WERI-Rb-1 (cell line): Measurements from ENCODE around the gene RORC.

Experiments used
- DNase-seq: peaks from one replicate; pipeline ENCODE4 v3.0.0-alpha.2; 2020
- H3K27ac ChIP-seq: fragments of 250-450 bp; sonication (Bioruptor Pico); 2 replicates; pipeline ENCODE4 v1.5.1; 2020; ENCODE audit warnings: mild to moderate bottlenecking, moderate library complexity
- H3K27me3 ChIP-seq: fragments of 250-450 bp; sonication (Bioruptor Pico); 2 replicates; pipeline ENCODE4 v1.5.1; 2021; ENCODE audit warnings: mild to moderate bottlenecking, low read depth, moderate library complexity; ENCODE audit not compliant: insufficient read depth, severe bottlenecking
- H3K36me3 ChIP-seq: fragments of 250-450 bp; sonication (Bioruptor Pico); 2 replicates; pipeline ENCODE4 v1.5.1; 2020; ENCODE audit warnings: mild to moderate bottlenecking, moderate library complexity
- H3K4me3 ChIP-seq: 2 replicates; pipeline ENCODE4 v1.5.1; 2011; ENCODE audit warnings: low read depth, mild to moderate bottlenecking, control low read depth, low read length
- H3K9me3 ChIP-seq: fragments of 250-450 bp; sonication (Bioruptor Pico); 2 replicates; pipeline ENCODE4 v1.5.1; 2021; ENCODE audit warnings: mild to moderate bottlenecking, moderate library complexity; ENCODE audit not compliant: severe bottlenecking
- TF ChIP-seq, protein P1 (sequence below): IDR thresholded peaks from 2 replicates; pipeline ENCODE4 v1.5.1; 2011; ENCODE audit warnings: low read depth, mild to moderate bottlenecking, control low read depth, inconsistent platforms, low read length

Gene RORC

DNA sequence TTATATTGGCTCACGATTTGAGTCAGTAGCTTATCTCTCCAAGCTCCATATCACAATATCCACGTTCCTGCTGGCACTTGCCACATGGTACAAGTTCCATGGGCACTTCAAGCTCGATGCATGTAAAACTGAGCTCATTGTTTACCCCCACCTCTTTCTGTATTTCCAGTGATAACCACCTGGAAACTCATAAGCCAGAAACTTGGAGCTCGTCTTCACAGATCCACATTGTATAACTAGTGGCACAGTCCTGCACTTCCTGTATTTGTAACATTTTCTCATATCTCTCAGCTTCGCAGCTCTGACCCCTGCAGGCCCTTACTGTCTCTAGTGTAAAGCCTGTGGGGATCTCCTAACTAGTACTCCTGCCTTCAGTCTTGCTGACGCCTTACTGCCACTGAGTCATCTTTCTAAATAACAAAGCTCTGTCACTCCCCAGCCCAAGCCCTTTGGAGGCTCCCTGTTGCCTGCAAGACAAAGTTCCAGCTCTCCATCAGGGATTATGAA, 14.5 kb upstream of the RORC start:
- no peak overlapping the region for H3K27ac ChIP-seq
- H3K27me3 ChIP-seq: no peaks in the 10 kb centered on the region
- DNase-seq: no peak
- H3K4me3 ChIP-seq: no peak overlapping the region
- no peaks in the 10 kb centered on the region for H3K9me3 ChIP-seq
- no peaks in the 10 kb centered on the region for H3K36me3 ChIP-seq
- TF ChIP-seq, protein P1, sequence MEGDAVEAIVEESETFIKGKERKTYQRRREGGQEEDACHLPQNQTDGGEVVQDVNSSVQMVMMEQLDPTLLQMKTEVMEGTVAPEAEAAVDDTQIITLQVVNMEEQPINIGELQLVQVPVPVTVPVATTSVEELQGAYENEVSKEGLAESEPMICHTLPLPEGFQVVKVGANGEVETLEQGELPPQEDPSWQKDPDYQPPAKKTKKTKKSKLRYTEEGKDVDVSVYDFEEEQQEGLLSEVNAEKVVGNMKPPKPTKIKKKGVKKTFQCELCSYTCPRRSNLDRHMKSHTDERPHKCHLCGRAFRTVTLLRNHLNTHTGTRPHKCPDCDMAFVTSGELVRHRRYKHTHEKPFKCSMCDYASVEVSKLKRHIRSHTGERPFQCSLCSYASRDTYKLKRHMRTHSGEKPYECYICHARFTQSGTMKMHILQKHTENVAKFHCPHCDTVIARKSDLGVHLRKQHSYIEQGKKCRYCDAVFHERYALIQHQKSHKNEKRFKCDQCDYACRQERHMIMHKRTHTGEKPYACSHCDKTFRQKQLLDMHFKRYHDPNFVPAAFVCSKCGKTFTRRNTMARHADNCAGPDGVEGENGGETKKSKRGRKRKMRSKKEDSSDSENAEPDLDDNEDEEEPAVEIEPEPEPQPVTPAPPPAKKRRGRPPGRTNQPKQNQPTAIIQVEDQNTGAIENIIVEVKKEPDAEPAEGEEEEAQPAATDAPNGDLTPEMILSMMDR: peak; percentile 19; the same call in 1 of the 2 replicates

DNA sequence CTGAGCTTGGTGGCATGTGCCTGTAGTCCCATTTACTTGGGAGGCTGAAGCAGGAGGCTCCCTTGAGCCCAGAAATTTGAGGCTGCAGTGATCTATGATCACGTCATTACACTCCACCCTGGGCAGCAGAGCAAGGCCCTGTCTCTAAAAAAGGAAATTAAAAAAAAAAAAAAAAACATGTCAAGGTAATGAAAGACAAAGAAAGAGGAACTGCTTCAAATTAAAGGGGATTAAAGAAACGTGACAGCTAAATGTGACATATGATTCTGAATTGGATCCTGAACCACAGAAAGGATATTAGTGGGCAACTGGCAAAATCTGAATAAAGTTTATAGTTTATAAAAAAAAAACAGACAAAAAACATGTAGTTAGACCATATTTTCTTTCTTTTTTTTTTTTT, 11.8 kb upstream of the RORC start:
- Histone ChIP-seq H3K4me3 (no peak overlapping the region), H3K27me3 (no peaks in the 10 kb centered on the region), H3K27ac (no peak overlapping the region), H3K9me3 (no peaks in the 10 kb centered on the region), H3K36me3 (no peaks in the 10 kb centered on the region)
- DNase-seq: no peak
- TF ChIP-seq, protein P1: no peak

DNA sequence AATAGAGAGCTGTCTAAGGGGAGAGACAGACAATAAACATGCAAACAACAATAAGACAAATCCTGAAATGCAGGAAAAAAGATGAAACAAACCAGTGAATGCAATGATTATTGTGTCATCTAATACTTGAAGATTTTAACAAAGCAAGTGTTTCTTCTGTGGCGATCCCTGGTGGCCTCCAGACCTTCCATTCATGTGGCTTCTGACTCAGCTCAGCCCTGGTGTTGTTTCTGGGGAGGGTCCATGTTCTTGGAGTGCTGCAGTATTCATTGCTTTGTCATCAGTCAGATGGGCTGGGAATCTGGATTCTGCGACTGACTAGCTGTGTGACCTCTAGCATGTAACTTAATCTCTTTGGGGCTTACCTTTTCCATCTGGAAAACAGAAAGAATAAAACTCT, 9.5 kb upstream of the RORC start:
- Histone ChIP-seq H3K9me3 (no peaks in the 10 kb centered on the region), H3K27ac (no peak overlapping the region), H3K27me3 (no peaks in the 10 kb centered on the region), H3K36me3 (no peaks in the 10 kb centered on the region), H3K4me3 (no peak overlapping the region)
- TF ChIP-seq, protein P1: no peak
- DNase-seq: no peak

DNA sequence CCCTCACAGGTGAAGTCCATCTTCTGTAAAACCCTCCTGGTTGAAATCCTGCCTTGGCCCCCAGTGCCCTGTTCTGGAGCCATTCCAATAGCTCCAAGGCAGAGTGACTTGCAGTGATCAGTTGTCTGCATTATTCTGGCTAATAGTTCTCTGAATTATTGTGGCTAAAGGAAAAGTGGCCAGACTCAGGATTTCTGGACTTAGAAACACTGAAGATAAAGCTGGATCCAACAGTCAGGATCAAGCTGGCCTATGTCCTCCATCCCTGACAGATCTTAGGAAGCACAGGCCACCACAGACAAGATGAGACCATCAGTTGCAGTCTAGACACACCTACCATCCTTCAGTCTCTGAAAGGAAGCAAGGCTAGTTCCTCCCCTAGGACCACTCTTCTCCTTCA, 8.8 kb upstream of the RORC start:
- H3K27me3 ChIP-seq: no peaks in the 10 kb centered on the region
- no peak overlapping the region for H3K4me3 ChIP-seq
- no peak overlapping the region for H3K27ac ChIP-seq
- no peaks in the 10 kb centered on the region for H3K9me3 ChIP-seq
- TF ChIP-seq, protein P1: no peak
- no peak for DNase-seq
- H3K36me3 ChIP-seq: no peaks in the 10 kb centered on the region

DNA sequence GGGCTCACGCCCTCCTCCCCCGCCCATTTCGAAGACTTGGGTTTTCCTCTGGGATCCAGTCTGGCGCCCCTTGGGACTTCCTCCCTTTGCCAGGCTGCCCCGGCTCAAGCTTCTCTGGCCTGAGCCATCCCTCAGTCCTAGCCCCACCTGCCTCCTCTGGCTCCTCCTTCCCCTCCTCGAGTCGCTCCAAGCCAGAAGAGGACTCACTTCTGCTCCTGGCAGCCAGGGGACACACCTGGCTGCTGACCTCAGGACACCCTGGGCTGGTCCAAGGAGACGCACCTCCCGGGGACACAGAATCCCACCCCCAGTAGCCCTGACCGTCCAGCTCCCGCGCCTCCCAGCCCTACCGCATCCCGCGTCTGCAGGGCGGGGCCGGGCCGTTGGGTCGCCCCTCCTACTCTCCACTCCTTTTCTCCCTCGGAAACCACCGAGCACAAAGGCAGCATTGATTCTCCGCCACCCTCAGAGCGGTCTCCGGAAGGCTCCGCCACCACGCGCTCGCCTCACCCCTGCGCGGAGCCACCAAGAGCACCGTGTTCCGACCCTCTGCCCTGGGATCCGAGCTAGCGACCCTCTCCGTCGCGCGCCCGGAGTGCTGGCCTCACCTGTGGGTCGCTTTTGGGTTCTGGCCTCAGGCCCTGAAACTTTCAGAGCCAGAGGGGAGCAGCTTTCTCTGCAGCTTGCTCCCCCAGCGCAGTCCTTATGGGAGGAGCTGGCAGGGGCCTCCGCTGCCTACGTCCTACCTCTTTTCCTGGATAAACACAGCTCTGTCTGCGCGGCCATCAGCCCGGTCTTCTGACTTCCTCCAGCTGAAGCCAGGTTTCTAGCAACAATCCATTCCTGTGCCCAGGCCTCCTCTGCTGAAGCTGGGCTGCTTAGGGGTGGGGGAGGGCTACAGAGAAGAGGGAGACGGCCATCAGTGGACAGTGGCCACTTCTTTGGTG, 8.1 kb upstream of the RORC start, which contains the start of gene C2CD4D:
Gene C2CD4D, minus strand, starts transcription at position 364 of the 947 bp plus-strand sequence. CDS start 831 bp downstream, outside the sequence.
- no peaks in the 10 kb centered on the region for H3K36me3 ChIP-seq
- no peaks in the 10 kb centered on the region for H3K27me3 ChIP-seq
- no peak within 1 kb of the TSS for H3K27ac ChIP-seq
- TF ChIP-seq, protein P1: 0 out of 2 replicates have a peak, but pooled peaks have one; percentile 1
- H3K4me3 ChIP-seq: no peak within 1 kb of the TSS
- no peak for DNase-seq
- no peaks in the 10 kb centered on the region for H3K9me3 ChIP-seq
